ENCODE measurements around the gene NT5DC1. TPM values are rescaled to one million over a fixed set of nuclear protein-coding genes. Genes with fewer than 3 reads are reported as not detected.

The NT5DC1 gene
- total RNA-seq, 2 experiments from 2014 or later, result 29.5 to 32.9 TPM

DNA sequence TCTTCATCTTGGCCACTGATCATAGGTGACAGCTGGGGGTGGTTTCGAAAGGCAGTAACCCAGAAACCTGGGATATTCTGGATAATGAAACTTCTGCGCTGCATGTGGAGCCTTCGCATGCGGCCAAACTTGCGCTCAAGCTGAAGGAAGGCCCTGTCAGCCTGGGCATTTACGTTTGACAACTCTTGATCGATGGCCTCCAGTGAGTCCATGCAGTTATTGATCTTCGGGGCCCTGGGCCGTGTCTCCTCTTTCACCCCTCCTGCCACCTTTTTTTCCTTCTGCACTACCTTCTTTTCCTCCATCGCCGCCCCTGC is 152.5 kb downstream of the NT5DC1 start:
- H3K4me3 Mint-ChIP-seq, result no peak overlapping the region
- no peak overlapping the region for H3K27ac Mint-ChIP-seq
- ChIA-PET POLR2A (interaction anchor here (1.1 to 4.7 kb wide), 4 partner anchors 8 to 318 kb away, joined by 4 to 51 read pairs (median 7); partner anchors contain the start of genes NT5DC1, RWDD1 and TSPYL1), CTCF (interaction anchor here (1.3 to 2.1 kb wide), 3 partner anchors 10 to 35 kb away, joined by 3 to 9 read pairs (median 3); no protein-coding TSS in a partner anchor)
- peaks cover 31% of the 10 kb centered on the region for H3K4me1 Mint-ChIP-seq (ENCODE audit: low read depth)
- ATAC-seq (no peak), DNase-seq (no peak)
- no peaks in the 10 kb centered on the region for H3K9me3 Mint-ChIP-seq (ENCODE audit: insufficient read depth)
- H3K36me3 Mint-ChIP-seq (ENCODE audit: low read depth), result peaks cover 17% of the 10 kb centered on the region
- no peaks in the 10 kb centered on the region for H3K27me3 Mint-ChIP-seq (ENCODE audit: low read depth)

DNA sequence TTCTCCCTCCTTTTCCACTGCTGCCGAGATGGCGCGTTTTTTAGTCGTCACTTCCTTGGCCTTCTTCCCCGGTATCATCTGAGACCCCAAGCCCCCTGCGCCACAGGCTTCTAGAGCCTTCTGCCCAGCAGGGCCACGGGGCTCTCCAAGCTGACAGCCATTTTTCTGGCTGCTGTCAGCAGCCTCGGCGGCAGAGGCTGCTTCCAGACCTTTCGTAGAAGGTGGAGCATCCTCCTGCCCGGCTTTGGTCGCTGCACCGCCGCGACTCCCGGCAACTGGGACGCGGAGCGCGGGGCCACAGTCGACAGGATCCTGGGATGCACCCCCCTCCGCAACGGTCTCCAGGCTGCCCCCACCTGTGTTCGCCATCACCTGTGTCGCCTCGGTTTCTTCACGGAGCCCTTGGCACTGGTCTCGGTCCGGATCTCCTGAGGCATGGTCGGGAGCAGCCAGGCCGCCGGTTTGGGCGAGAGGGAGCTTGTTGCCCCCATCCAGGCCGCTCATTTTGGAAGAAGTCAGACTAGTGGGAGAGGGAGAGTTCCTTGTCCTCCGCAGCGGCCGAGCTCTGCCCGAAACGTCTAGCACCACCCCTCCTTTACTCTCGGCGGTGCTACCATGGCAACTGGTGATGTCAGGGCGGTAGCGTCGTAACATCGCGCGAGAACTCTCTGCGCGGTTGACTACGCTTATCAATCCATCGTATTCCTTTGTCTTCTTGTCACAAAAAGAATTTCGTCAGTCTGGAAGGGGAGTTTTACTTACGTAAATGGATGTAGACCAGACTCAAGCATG is 153.0 kb downstream of the NT5DC1 start, which contains the start of gene TSPYL4:
TSPYL4 (minus strand) TSS at position 571 of the 792 bp plus-strand sequence; CDS start at position 504, 67 bp downstream.
- H3K27ac Mint-ChIP-seq, result no peak within 1 kb of the TSS
- no peaks in the 10 kb centered on the region for H3K27me3 Mint-ChIP-seq (ENCODE audit: low read depth)
- no peak within 1 kb of the TSS for H3K4me3 Mint-ChIP-seq
- H3K4me1 Mint-ChIP-seq (ENCODE audit: low read depth), result peaks cover 31% of the 10 kb centered on the region
- H3K36me3 Mint-ChIP-seq (ENCODE audit: low read depth), result peaks cover 17% of the 10 kb centered on the region
- no peaks in the 10 kb centered on the region for H3K9me3 Mint-ChIP-seq (ENCODE audit: insufficient read depth)
- ChIA-PET CTCF (interaction anchor here (1.3 to 1.6 kb wide), 4 partner anchors 10 to 26 kb away, joined by 3 to 6 read pairs (median 3); partner anchors contain the start of gene TSPYL1), POLR2A (interaction anchor here (0.9 to 4.7 kb wide), 7 partner anchors 8 to 317 kb away, joined by 3 to 51 read pairs (median 4); partner anchors contain the start of genes NT5DC1, RWDD1 and TSPYL1)
- DNase-seq (peak; percentile 94), ATAC-seq (peak; percentile 93)

DNA sequence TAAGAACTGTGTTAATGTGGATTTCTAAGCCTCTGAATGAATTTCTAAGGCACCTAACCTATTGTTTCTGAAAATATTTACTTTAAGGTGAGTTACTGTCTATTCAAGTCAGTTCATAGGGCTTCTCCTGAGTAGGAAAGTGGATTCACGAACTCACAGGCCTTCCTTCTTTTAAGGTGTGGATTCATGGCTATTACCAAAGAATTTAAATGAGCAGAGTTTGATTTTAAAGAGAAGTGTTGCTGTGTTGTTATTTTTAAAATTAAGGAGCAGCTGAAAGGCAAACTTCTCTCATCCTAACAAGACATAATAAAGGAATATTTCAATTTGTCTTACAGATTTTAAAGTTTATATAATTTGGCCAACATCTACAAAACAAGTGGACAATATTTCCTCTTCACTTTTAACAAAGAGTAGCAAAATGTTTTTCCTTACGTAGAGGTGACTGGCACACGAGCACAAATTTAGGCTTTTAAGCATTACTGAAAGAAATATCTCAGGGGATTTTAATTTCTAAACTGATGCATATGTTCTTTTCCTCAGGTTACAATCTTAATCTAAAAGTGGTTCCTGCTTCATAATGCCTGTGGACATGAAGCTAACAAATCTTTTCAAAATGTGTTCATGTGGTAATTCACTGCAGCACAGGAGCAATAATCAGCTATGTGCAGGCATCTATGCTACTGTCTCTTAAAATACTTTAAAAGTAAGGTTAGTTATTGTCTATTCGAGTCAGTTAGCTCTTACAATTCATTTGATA is 153.8 kb downstream of the NT5DC1 start:
- ChIA-PET CTCF (interaction anchor here (1.1 to 1.6 kb wide), 3 partner anchors 14 to 37 kb away, joined by 3 to 6 read pairs (median 6); partner anchors contain the start of gene TSPYL1), POLR2A (interaction anchor here (0.9 to 4.7 kb wide), 7 partner anchors 9 to 316 kb away, joined by 3 to 51 read pairs (median 4); partner anchors contain the start of genes NT5DC1, RWDD1 and TSPYL1)
- Mint-ChIP-seq H3K9me3 (ENCODE audit: insufficient read depth) (no peaks in the 10 kb centered on the region), H3K27ac (no peak overlapping the region), H3K4me1 (ENCODE audit: low read depth) (peaks cover 27% of the 10 kb centered on the region), H3K27me3 (ENCODE audit: low read depth) (no peaks in the 10 kb centered on the region), H3K4me3 (no peak overlapping the region), H3K36me3 (ENCODE audit: low read depth) (peaks cover 17% of the 10 kb centered on the region)
- ATAC-seq (peak; percentile 21), DNase-seq (no peak)

DNA sequence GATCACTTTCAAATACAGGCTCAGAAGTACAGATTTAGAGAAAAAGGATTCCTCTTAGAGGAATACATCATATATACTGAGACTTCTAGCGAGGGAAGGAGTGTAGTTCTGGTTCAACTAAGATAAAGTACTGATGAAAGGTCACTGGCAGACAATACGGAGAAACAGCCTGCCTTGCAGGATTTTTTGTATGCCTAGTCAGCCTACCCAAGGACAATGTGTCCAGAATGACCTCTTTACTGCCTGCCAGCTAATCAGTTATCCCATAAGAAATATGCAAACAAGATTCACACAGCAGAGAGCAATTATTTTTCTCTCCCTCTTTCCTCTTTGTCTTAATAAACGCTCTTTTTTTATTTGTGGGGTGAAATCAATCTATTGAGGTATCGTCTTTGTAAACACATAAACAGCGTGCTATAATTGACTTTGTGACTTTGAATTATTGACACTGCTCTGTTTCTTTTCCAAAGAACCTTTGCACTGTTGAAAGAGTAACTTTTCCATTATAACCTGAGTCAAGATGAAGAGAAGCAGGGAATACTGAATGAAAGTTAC is 154.7 kb downstream of the NT5DC1 start:
- no peak overlapping the region for H3K4me3 Mint-ChIP-seq
- no peak overlapping the region for H3K27ac Mint-ChIP-seq
- ChIA-PET POLR2A (interaction anchor here (1.6 to 4.7 kb wide), 2 partner anchors 12 to 24 kb away, joined by 3 to 51 read pairs; partner anchors contain the start of gene TSPYL1), CTCF (interaction anchor here (1.1 to 1.6 kb wide), 3 partner anchors 13 to 38 kb away, joined by 3 to 6 read pairs (median 6); partner anchors contain the start of gene TSPYL1)
- no peak for ATAC-seq
- peaks cover 22% of the 10 kb centered on the region for H3K4me1 Mint-ChIP-seq (ENCODE audit: low read depth)
- H3K36me3 Mint-ChIP-seq (ENCODE audit: low read depth), result peaks cover 12% of the 10 kb centered on the region
- no peaks in the 10 kb centered on the region for H3K9me3 Mint-ChIP-seq (ENCODE audit: insufficient read depth)
- DNase-seq, result no peak
- no peaks in the 10 kb centered on the region for H3K27me3 Mint-ChIP-seq (ENCODE audit: low read depth)

DNA sequence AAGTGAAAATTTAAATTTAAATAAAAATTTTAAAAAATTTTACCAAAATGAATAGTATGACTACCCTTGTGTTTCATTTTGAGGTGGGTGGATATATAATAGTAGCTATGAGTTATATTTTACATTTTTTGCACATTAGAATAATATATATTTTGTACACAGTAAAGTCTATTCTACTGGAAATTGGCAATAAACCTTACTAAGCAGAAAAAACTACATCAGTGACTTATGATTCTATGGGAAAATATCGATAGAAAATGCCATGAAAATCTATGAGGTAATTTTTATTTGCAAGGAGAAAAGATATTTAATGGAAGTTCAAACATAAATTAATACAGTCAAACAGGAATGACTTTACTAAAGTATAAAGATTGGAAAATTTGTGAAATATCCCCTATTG is 156.0 kb downstream of the NT5DC1 start:
- CTCF ChIA-PET, result interaction anchor here (1.5 kb wide), 1 partner anchor 12 kb away, joined by 4 read pairs; no protein-coding TSS in a partner anchor
- no peak overlapping the region for H3K27ac Mint-ChIP-seq

DNA sequence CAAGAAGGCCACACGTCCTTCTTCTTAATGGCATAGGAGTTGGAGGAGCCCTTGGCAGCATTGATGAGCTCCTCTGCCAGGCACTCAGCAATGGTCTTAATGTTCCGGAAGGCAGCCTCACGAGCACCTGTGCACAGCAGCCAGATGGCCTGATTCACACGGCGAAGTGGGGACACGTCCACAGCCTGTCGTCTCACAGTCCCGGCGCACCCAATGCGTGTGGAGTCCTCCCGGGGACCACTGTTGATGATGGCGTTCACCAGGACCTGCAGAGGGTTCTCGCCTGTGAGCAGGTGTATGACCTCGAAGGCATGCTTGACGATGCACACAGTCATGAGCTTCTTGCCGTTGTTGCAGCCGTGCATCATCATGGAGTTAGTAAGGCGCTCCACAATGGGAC is 157.9 kb downstream of the NT5DC1 start:
- H3K27ac Mint-ChIP-seq, result no peak overlapping the region

More for the DNA sequence above, 156.0 kb downstream of the NT5DC1 start:
- no peaks in the 10 kb centered on the region for H3K9me3 Mint-ChIP-seq (ENCODE audit: insufficient read depth)
- POLR2A ChIA-PET, result interaction anchor here (1.6 kb wide), 1 partner anchor 23 kb away, joined by 5 read pairs; the partner anchor contains the start of gene TSPYL1
- peaks cover 13% of the 10 kb centered on the region for H3K36me3 Mint-ChIP-seq (ENCODE audit: low read depth)
- ATAC-seq (no peak), DNase-seq (no peak)
- no peaks in the 10 kb centered on the region for H3K27me3 Mint-ChIP-seq (ENCODE audit: low read depth)
- no peak overlapping the region for H3K4me3 Mint-ChIP-seq
- peaks cover 8% of the 10 kb centered on the region for H3K4me1 Mint-ChIP-seq (ENCODE audit: low read depth)

DNA sequence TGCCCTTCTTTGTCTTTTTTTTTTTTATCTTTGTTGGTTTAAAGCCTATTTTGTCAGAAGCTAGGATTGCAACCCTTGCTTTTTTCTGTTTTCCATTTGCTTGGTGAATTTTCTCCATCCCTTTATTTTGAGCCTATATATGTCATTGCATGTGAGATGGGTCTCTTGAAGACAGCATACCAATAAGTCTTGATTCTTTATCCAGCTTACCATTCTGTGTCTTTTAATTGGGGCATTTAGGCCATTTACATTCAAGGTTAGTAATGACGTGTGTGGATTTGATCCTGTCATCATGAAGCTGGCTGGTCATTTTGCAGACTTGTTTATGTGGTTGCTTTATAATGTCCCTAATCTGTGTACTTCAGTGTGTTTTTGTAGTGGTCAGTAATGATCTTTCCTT is 162.7 kb downstream of the NT5DC1 start:
- ATAC-seq (no peak), DNase-seq (no peak)
- H3K36me3 Mint-ChIP-seq (ENCODE audit: low read depth), result peaks cover 30% of the 10 kb centered on the region
- H3K9me3 Mint-ChIP-seq (ENCODE audit: insufficient read depth), result peaks cover 16% of the 10 kb centered on the region
- no peaks in the 10 kb centered on the region for H3K4me1 Mint-ChIP-seq (ENCODE audit: low read depth)
- POLR2A ChIA-PET, result no interaction called here
- no peaks in the 10 kb centered on the region for H3K27me3 Mint-ChIP-seq (ENCODE audit: low read depth)
- no peak overlapping the region for H3K4me3 Mint-ChIP-seq
- CTCF ChIA-PET, result interaction anchor here (0.6 kb wide), 1 partner anchor 90 kb away, joined by 3 read pairs; no protein-coding TSS in a partner anchor
- no peak overlapping the region for H3K27ac Mint-ChIP-seq

More for the DNA sequence above, 157.9 kb downstream of the NT5DC1 start:
- Mint-ChIP-seq H3K4me1 (ENCODE audit: low read depth) (no peaks in the 10 kb centered on the region), H3K27me3 (ENCODE audit: low read depth) (no peaks in the 10 kb centered on the region), H3K36me3 (ENCODE audit: low read depth) (peaks cover 16% of the 10 kb centered on the region), H3K9me3 (ENCODE audit: insufficient read depth) (peaks cover 9% of the 10 kb centered on the region), H3K4me3 (no peak overlapping the region)
- ATAC-seq, result no peak
- no peak for DNase-seq
- CTCF ChIA-PET, result interaction anchor here (0.9 to 1.3 kb wide), 2 partner anchors 9 to 14 kb away, joined by 3 read pairs; no protein-coding TSS in a partner anchor
- POLR2A ChIA-PET, result no interaction called here

DNA sequence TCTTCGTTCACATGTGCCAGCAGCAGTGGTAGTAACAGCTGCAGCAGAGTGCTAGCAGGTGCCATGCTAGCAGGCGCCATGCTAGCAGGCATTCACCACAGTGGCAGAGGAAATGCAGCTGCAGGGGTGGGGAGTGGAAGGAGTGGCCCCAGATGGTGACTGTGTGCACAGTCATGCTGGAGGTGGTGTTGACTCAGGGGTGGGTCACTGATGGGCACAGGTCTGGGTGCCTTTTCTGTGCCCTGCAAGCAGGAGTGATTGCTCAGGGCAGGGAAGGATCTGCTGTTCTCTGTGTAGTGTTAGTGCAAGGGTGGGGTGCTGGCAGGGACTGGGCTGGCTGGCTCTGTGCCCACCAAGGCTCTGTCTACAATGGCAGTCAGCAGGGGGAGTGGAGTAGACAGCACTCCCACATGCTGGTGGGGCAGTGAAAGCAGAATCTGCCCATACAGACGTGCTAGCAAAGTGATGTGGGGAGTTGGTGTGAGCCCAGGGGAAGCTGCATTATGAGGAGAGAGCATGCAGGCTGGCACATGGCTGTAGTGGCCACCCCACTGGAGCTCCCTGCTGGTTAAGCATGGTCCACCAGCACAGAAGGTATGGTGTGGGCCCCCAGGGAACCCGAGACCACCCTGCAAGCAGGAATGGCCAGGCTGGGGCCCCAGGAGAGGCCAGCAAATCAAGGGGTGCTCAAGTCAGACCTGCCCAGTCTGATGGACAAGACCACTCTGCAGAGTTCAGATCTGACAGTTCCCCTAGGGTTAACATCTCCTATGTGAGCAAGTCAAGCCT is 164.6 kb downstream of the NT5DC1 start:
- POLR2A ChIA-PET, result no interaction called here
- no peak for DNase-seq
- H3K27ac Mint-ChIP-seq, result no peak overlapping the region

DNA sequence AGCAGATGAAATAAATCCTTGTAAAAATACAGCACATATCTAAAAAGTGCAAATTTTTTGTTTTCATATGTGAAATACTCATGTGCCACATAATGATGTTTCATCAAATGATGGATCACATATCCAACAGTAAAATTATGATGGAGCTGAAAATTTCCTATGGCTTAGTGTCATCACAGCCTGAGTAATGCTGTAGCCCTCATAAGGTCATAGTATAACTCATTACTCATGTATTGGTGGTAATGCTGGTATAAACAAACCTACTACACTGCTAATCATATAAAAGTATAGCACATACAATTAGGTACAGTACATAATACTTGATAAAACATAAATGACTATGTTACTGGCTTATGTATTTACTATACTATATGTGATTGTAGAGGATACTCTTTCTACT is 166.2 kb downstream of the NT5DC1 start:
- DNase-seq, result no peak
- CTCF ChIA-PET, result interaction anchor here (0.8 to 1.8 kb wide), 2 partner anchors 9 to 294 kb away, joined by 3 to 6 read pairs; no protein-coding TSS in a partner anchor
- Mint-ChIP-seq H3K9me3 (ENCODE audit: insufficient read depth) (peaks cover 16% of the 10 kb centered on the region), H3K27ac (no peak overlapping the region), H3K4me3 (no peak overlapping the region), H3K27me3 (ENCODE audit: low read depth) (no peaks in the 10 kb centered on the region), H3K4me1 (ENCODE audit: low read depth) (peaks cover 3% of the 10 kb centered on the region), H3K36me3 (ENCODE audit: low read depth) (peaks cover 27% of the 10 kb centered on the region)
- POLR2A ChIA-PET, result interaction anchor here (0.6 to 1.0 kb wide), 2 partner anchors 12 to 45 kb away, joined by 3 read pairs; partner anchors contain the start of gene TSPYL4
- ATAC-seq, result no peak

More for the DNA sequence above, 164.6 kb downstream of the NT5DC1 start:
- Mint-ChIP-seq H3K4me3 (no peak overlapping the region), H3K4me1 (ENCODE audit: low read depth) (peaks cover 3% of the 10 kb centered on the region), H3K27me3 (ENCODE audit: low read depth) (no peaks in the 10 kb centered on the region), H3K9me3 (ENCODE audit: insufficient read depth) (peaks cover 16% of the 10 kb centered on the region), H3K36me3 (ENCODE audit: low read depth) (peaks cover 30% of the 10 kb centered on the region)
- CTCF ChIA-PET, result no interaction called here
- ATAC-seq, result peak; percentile 25

DNA sequence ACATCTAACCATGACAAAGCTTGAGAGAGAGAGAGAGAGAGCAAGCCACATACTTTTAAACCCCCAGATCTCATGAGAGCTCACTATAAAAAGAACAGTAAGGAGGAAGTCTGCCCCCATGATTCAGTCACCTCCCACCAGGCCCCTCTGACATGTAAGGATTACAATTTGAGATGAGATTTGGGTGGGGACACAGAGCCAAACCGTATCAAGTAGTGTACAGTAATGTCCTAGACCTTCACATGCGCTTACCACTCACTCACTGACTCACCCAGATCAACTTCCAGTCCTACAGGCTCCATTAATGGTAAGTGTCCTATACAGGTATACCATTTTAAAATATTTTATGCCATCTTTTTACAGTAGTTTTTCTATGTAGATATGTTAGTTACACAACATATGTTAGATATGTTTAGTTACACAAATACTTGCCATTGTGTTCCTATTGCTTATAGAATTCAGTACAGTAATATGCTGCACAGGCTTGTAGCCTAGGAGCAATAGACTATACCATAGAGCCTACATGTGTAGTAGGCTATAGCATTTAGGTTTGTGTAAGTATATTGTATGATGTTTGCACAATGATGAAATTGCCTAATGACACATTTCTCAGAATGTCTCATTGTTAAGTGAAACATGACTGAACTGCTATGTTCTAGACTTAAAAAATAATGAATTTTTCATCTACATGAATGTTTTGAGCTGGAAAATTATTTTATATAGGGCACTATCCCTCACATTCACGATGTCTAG is 167.4 kb downstream of the NT5DC1 start:
- peaks cover 24% of the 10 kb centered on the region for H3K36me3 Mint-ChIP-seq (ENCODE audit: low read depth)
- CTCF ChIA-PET, result interaction anchor here (0.9 to 3.9 kb wide), 18 partner anchors 9 to 303 kb away, joined by 3 to 28 read pairs (median 5); partner anchors contain the start of genes RWDD1, TSPYL1 and TSPYL4
- POLR2A ChIA-PET, result interaction anchor here (1.0 kb wide), 1 partner anchor 14 kb away, joined by 3 read pairs; the partner anchor contains the start of gene TSPYL4
- H3K4me3 Mint-ChIP-seq, result no peak overlapping the region
- H3K9me3 Mint-ChIP-seq (ENCODE audit: insufficient read depth), result peaks cover 12% of the 10 kb centered on the region
- H3K27ac Mint-ChIP-seq, result no peak overlapping the region
- H3K27me3 Mint-ChIP-seq (ENCODE audit: low read depth), result no peaks in the 10 kb centered on the region
- peaks cover 3% of the 10 kb centered on the region for H3K4me1 Mint-ChIP-seq (ENCODE audit: low read depth)
- DNase-seq, result no peak
- ATAC-seq, result no peak

Data from activated CD8-positive, alpha-beta T cell treated with anti-CD3 and anti-CD28 coated beads, Interleukin-2, amount 10 ng/mL, durations not matched to agents 7 days and 5 days (primary cell).